Activated CD4-positive, alpha-beta memory T cell treated with anti-CD3 and anti-CD28 coated beads for 36 hours (primary cell): ENCODE measurements around the gene POMP. TPM values are rescaled to one million over a fixed set of nuclear protein-coding genes. Genes with fewer than 3 reads are reported as not detected.

Experiments used
- CTCF ChIA-PET: fragments of 350-600 bp; sonication (Branson Sonifier 250); formaldehyde crosslinking; loops from one replicate; lab custom pipeline; 2021; ENCODE audit warnings: antibody characterized with exemption, inconsistent platforms; lab: Charles Lee
- POLR2A ChIA-PET: fragments of 350-600 bp; sonication (Branson Sonifier 250); formaldehyde crosslinking; loops from one replicate; lab custom pipeline; 2021; ENCODE audit warnings: antibody characterized with exemption; lab: Charles Lee
- DNase-seq: peaks from one replicate; pipeline ENCODE4 v3.0.0-alpha.2; 2020
- H3K27ac Mint-ChIP-seq: one replicate; pipeline ENCODE4 v1.8.0; 2021; ENCODE audit warnings: mixed read lengths
- H3K27me3 Mint-ChIP-seq: one replicate; pipeline ENCODE4 v1.8.0; 2021; ENCODE audit warnings: mixed read lengths
- H3K36me3 Mint-ChIP-seq: one replicate; pipeline ENCODE4 v1.8.0; 2021; ENCODE audit warnings: mixed read lengths
- H3K4me1 Mint-ChIP-seq: one replicate; pipeline ENCODE4 v1.8.0; 2021; ENCODE audit warnings: low read depth, mixed read lengths
- H3K4me3 Mint-ChIP-seq: one replicate; pipeline ENCODE4 v1.8.0; 2021; ENCODE audit warnings: mild to moderate bottlenecking, mixed read lengths
- H3K9me3 Mint-ChIP-seq: one replicate; pipeline ENCODE4 v1.8.0; 2021; ENCODE audit warnings: mixed read lengths
- intact Hi-C: fragments of 100-400 bp; cut with micrococcal nuclease; formaldehyde crosslinking; loops from one replicate; pipeline ENCODE4 v1.15.1; 2023
- total RNA-seq, 2 experiments: library from RNA; stranded (reverse); gene quantifications; one replicate each; pipeline ENCODE4 v1.2.3, GENCODE V29; 2021

The POMP gene
- 100 to 1,000 TPM; 123 to 125 TPM for total RNA-seq

GRCh38 chr13:28658796-28659620 is at the start of gene POMP:
Gene POMP (plus strand): TSS chr13:28659130. CDS start chr13:28659185, 55 bp downstream.
- Mint-ChIP-seq H3K36me3 (peaks cover 28% of the 10 kb centered on the region), H3K4me1 (peaks cover 51% of the 10 kb centered on the region), H3K27ac (peak within 1 kb of the TSS; percentile 98), H3K9me3 (no peaks in the 10 kb centered on the region), H3K27me3 (no peaks in the 10 kb centered on the region), H3K4me3 (peak within 1 kb of the TSS; percentile 94)
- CTCF ChIA-PET = interaction anchor here (0.8 to 2.3 kb wide), 5 partner anchors 90 to 335 kb away, joined by 3 to 9 read pairs (median 3); no protein-coding TSS in a partner anchor
- POLR2A ChIA-PET = interaction anchor here (0.6 to 1.9 kb wide), 10 partner anchors 9 to 1528 kb away, joined by 3 to 6 read pairs (median 4); partner anchors contain the start of genes MTIF3 and SLC46A3
- intact Hi-C loops = loop anchor here (1.0 to 10.0 kb wide), 9 partner anchors 23 to 1034 kb away; partner anchors contain the start of genes LNX2, PAN3 and POLR1D
- DNase-seq = peak; percentile 96

GRCh38 chr13:28609381-28609780 is 49.5 kb upstream of the POMP start:
- POLR2A ChIA-PET = no interaction called here
- Mint-ChIP-seq H3K4me1 (peaks cover 28% of the 10 kb centered on the region), H3K27ac (no peak overlapping the region), H3K36me3 (no peaks in the 10 kb centered on the region), H3K9me3 (no peaks in the 10 kb centered on the region), H3K27me3 (peaks cover 1% of the 10 kb centered on the region), H3K4me3 (no peak overlapping the region)
- intact Hi-C loops = no loop called here
- no peak for DNase-seq
- CTCF ChIA-PET = interaction anchor here (1.0 kb wide), 1 partner anchor 75 kb away, joined by 3 read pairs; no protein-coding TSS in a partner anchor

- ChIA-PET CTCF (interaction anchor here (1.0 kb wide), 1 partner anchor 76 kb away, joined by 3 read pairs; no protein-coding TSS in a partner anchor), POLR2A (no interaction called here)
- H3K4me3 Mint-ChIP-seq = no peak overlapping the region
- DNase-seq = no peak
- no peaks in the 10 kb centered on the region for H3K27me3 Mint-ChIP-seq
- peaks cover 28% of the 10 kb centered on the region for H3K4me1 Mint-ChIP-seq
- no peaks in the 10 kb centered on the region for H3K36me3 Mint-ChIP-seq
- no peak overlapping the region for H3K27ac Mint-ChIP-seq
- intact Hi-C loops = no loop called here
- H3K9me3 Mint-ChIP-seq = no peaks in the 10 kb centered on the region
Observed at GRCh38 chr13:28609926-28610325, 49.0 kb upstream of the POMP start.

GRCh38 chr13:28610996-28611395 is 47.9 kb upstream of the POMP start:
- Mint-ChIP-seq H3K36me3 (no peaks in the 10 kb centered on the region), H3K9me3 (no peaks in the 10 kb centered on the region), H3K27me3 (no peaks in the 10 kb centered on the region), H3K27ac (peak overlapping the region; percentile 70), H3K4me3 (no peak overlapping the region), H3K4me1 (peaks cover 28% of the 10 kb centered on the region)
- CTCF ChIA-PET = interaction anchor here (1.0 kb wide), 1 partner anchor 75 kb away, joined by 3 read pairs; no protein-coding TSS in a partner anchor
- peak; percentile 33 for DNase-seq
- intact Hi-C loops = loop anchor here (1.0 kb wide), 1 partner anchor 71 kb away; no protein-coding TSS in a partner anchor
- POLR2A ChIA-PET = interaction anchor here (0.8 to 1.1 kb wide), 2 partner anchors 48 to 60 kb away, joined by 4 to 5 read pairs; partner anchors contain the start of gene POMP

- no peaks in the 10 kb centered on the region for H3K27me3 Mint-ChIP-seq
- peak overlapping the region; percentile 70 for H3K27ac Mint-ChIP-seq
- H3K36me3 Mint-ChIP-seq = no peaks in the 10 kb centered on the region
- DNase-seq = peak; percentile 30
- peaks cover 28% of the 10 kb centered on the region for H3K4me1 Mint-ChIP-seq
- ChIA-PET POLR2A (interaction anchor here (0.8 to 1.1 kb wide), 2 partner anchors 47 to 61 kb away, joined by 4 to 5 read pairs; partner anchors contain the start of gene POMP), CTCF (no interaction called here)
- H3K4me3 Mint-ChIP-seq = no peak overlapping the region
- no peaks in the 10 kb centered on the region for H3K9me3 Mint-ChIP-seq
- intact Hi-C loops = loop anchor here (1.0 kb wide), 1 partner anchor 71 kb away; no protein-coding TSS in a partner anchor
Observed at GRCh38 chr13:28611654-28612131, 47.2 kb upstream of the POMP start.

GRCh38 chr13:28613562-28613961 is 45.4 kb upstream of the POMP start:
- POLR2A ChIA-PET = no interaction called here
- Mint-ChIP-seq H3K4me1 (peaks cover 28% of the 10 kb centered on the region), H3K27ac (no peak overlapping the region)

GRCh38 chr13:28615916-28616446 is 42.9 kb upstream of the POMP start:
- CTCF ChIA-PET = no interaction called here
- POLR2A ChIA-PET = no interaction called here
- no peak overlapping the region for H3K27ac Mint-ChIP-seq
- no peaks in the 10 kb centered on the region for H3K36me3 Mint-ChIP-seq
- H3K9me3 Mint-ChIP-seq = no peaks in the 10 kb centered on the region
- H3K4me3 Mint-ChIP-seq = no peak overlapping the region
- no peaks in the 10 kb centered on the region for H3K27me3 Mint-ChIP-seq
- peaks cover 20% of the 10 kb centered on the region for H3K4me1 Mint-ChIP-seq
- DNase-seq = no peak
- intact Hi-C loops = no loop called here

More at GRCh38 chr13:28613562-28613961, 45.4 kb upstream of the POMP start:
- no peaks in the 10 kb centered on the region for H3K9me3 Mint-ChIP-seq
- H3K36me3 Mint-ChIP-seq = no peaks in the 10 kb centered on the region
- intact Hi-C loops = no loop called here
- DNase-seq = no peak
- no peaks in the 10 kb centered on the region for H3K27me3 Mint-ChIP-seq
- CTCF ChIA-PET = no interaction called here
- no peak overlapping the region for H3K4me3 Mint-ChIP-seq

- CTCF ChIA-PET = no interaction called here
- POLR2A ChIA-PET = no interaction called here
Observed at GRCh38 chr13:28618230-28618994, 40.5 kb upstream of the POMP start.

GRCh38 chr13:28620011-28620830 is 38.7 kb upstream of the POMP start:
- no peak overlapping the region for H3K27ac Mint-ChIP-seq
- CTCF ChIA-PET = interaction anchor here (1.2 kb wide), 1 partner anchor 14 kb away, joined by 3 read pairs; no protein-coding TSS in a partner anchor
- H3K4me1 Mint-ChIP-seq = peaks cover 7% of the 10 kb centered on the region
- no peaks in the 10 kb centered on the region for H3K27me3 Mint-ChIP-seq
- H3K4me3 Mint-ChIP-seq = no peak overlapping the region
- DNase-seq = no peak
- no peaks in the 10 kb centered on the region for H3K36me3 Mint-ChIP-seq
- POLR2A ChIA-PET = no interaction called here
- H3K9me3 Mint-ChIP-seq = no peaks in the 10 kb centered on the region
- intact Hi-C loops = no loop called here

More at GRCh38 chr13:28618230-28618994, 40.5 kb upstream of the POMP start:
- H3K27me3 Mint-ChIP-seq = no peaks in the 10 kb centered on the region
- no peak overlapping the region for H3K4me3 Mint-ChIP-seq
- H3K9me3 Mint-ChIP-seq = no peaks in the 10 kb centered on the region
- peaks cover 3% of the 10 kb centered on the region for H3K4me1 Mint-ChIP-seq
- H3K27ac Mint-ChIP-seq = no peak overlapping the region
- no peak for DNase-seq
- intact Hi-C loops = no loop called here
- no peaks in the 10 kb centered on the region for H3K36me3 Mint-ChIP-seq

- H3K27ac Mint-ChIP-seq = no peak overlapping the region
- no peak for DNase-seq
- ChIA-PET POLR2A (no interaction called here), CTCF (no interaction called here)
- no peak overlapping the region for H3K4me3 Mint-ChIP-seq
- intact Hi-C loops = no loop called here
- no peaks in the 10 kb centered on the region for H3K27me3 Mint-ChIP-seq
- H3K4me1 Mint-ChIP-seq = peaks cover 7% of the 10 kb centered on the region
- H3K9me3 Mint-ChIP-seq = no peaks in the 10 kb centered on the region
- no peaks in the 10 kb centered on the region for H3K36me3 Mint-ChIP-seq
Observed at GRCh38 chr13:28621449-28621848, 37.5 kb upstream of the POMP start.

- Mint-ChIP-seq H3K4me1 (peaks cover 7% of the 10 kb centered on the region), H3K27ac (no peak overlapping the region), H3K9me3 (no peaks in the 10 kb centered on the region), H3K27me3 (no peaks in the 10 kb centered on the region), H3K36me3 (no peaks in the 10 kb centered on the region), H3K4me3 (no peak overlapping the region)
- ChIA-PET POLR2A (no interaction called here), CTCF (no interaction called here)
- intact Hi-C loops = no loop called here
- DNase-seq = no peak
Observed at GRCh38 chr13:28622286-28622685, 36.6 kb upstream of the POMP start.
